KOPT-K1 (cell line): ENCODE data around the gene MGAT5.
A peak's percentile ranks its signal among the peaks of the same experiment; 100 is the strongest.

ENCODE experiments used
- H3K27ac ChIP-seq: fragments of 200-600 bp; sonication (generic); 2 replicates; pipeline ENCODE4 v1.5.1; 2016; ENCODE audit warnings: antibody characterized with exemption, mild to moderate bottlenecking, low read depth, low read length; ENCODE audit not compliant: poor library complexity, severe bottlenecking
- H3K36me3 ChIP-seq: fragments of 200-600 bp; sonication (generic); 2 replicates; pipeline ENCODE4 v1.5.1; 2017; ENCODE audit warnings: antibody characterized with exemption, mild to moderate bottlenecking, low read length, moderate library complexity; ENCODE audit not compliant: insufficient read depth
- H3K9me3 ChIP-seq: fragments of 200-600 bp; sonication (generic); 2 replicates; pipeline ENCODE4 v1.5.1; 2017; ENCODE audit warnings: antibody characterized with exemption, low read length, mild to moderate bottlenecking; ENCODE audit not compliant: insufficient read depth, poor library complexity, severe bottlenecking

Gene MGAT5

GRCh38 chr2:134308474-134309385 is 54.9 kb downstream of the MGAT5 start:
- Histone ChIP-seq H3K36me3 (no peaks in the 10 kb centered on the region), H3K27ac (no peak overlapping the region), H3K9me3 (no peaks in the 10 kb centered on the region)

- Histone ChIP-seq H3K27ac (no peak overlapping the region), H3K9me3 (no peaks in the 10 kb centered on the region), H3K36me3 (no peaks in the 10 kb centered on the region)
Observed at GRCh38 chr2:134310107-134311079, 56.5 kb downstream of the MGAT5 start.

- H3K27ac ChIP-seq: peak overlapping the region; percentile 22
- H3K9me3 ChIP-seq: no peaks in the 10 kb centered on the region
- no peaks in the 10 kb centered on the region for H3K36me3 ChIP-seq
Observed at GRCh38 chr2:134312482-134312881, 58.6 kb downstream of the MGAT5 start.

- Histone ChIP-seq H3K27ac (no peak overlapping the region), H3K9me3 (no peaks in the 10 kb centered on the region), H3K36me3 (no peaks in the 10 kb centered on the region)
Observed at GRCh38 chr2:134314202-134314601, 60.3 kb downstream of the MGAT5 start.

- Histone ChIP-seq H3K9me3 (no peaks in the 10 kb centered on the region), H3K27ac (no peak overlapping the region), H3K36me3 (no peaks in the 10 kb centered on the region)
Observed at GRCh38 chr2:134314681-134315368, 61.0 kb downstream of the MGAT5 start.

- Histone ChIP-seq H3K36me3 (no peaks in the 10 kb centered on the region), H3K9me3 (no peaks in the 10 kb centered on the region), H3K27ac (no peak overlapping the region)
Observed at GRCh38 chr2:134315471-134315870, 61.6 kb downstream of the MGAT5 start.

- Histone ChIP-seq H3K36me3 (no peaks in the 10 kb centered on the region), H3K9me3 (no peaks in the 10 kb centered on the region), H3K27ac (peak overlapping the region; percentile 68)
Observed at GRCh38 chr2:134319596-134320254, 65.9 kb downstream of the MGAT5 start.

- H3K27ac ChIP-seq: peak overlapping the region; percentile 68
- no peaks in the 10 kb centered on the region for H3K36me3 ChIP-seq
- no peaks in the 10 kb centered on the region for H3K9me3 ChIP-seq
Observed at GRCh38 chr2:134320930-134321329, 67.1 kb downstream of the MGAT5 start.

GRCh38 chr2:134323777-134324176 is 69.9 kb downstream of the MGAT5 start:
- Histone ChIP-seq H3K9me3 (no peaks in the 10 kb centered on the region), H3K27ac (no peak overlapping the region), H3K36me3 (no peaks in the 10 kb centered on the region)

GRCh38 chr2:134324430-134324829 is 70.6 kb downstream of the MGAT5 start:
- Histone ChIP-seq H3K9me3 (no peaks in the 10 kb centered on the region), H3K27ac (no peak overlapping the region), H3K36me3 (no peaks in the 10 kb centered on the region)

GRCh38 chr2:134324947-134325346 is 71.1 kb downstream of the MGAT5 start:
- Histone ChIP-seq H3K27ac (no peak overlapping the region), H3K36me3 (no peaks in the 10 kb centered on the region), H3K9me3 (no peaks in the 10 kb centered on the region)

- Histone ChIP-seq H3K36me3 (no peaks in the 10 kb centered on the region), H3K27ac (no peak overlapping the region)
Observed at GRCh38 chr2:134325696-134326095, 71.8 kb downstream of the MGAT5 start.

GRCh38 chr2:134327367-134327766 is 73.5 kb downstream of the MGAT5 start:
- Histone ChIP-seq H3K27ac (no peak overlapping the region), H3K36me3 (no peaks in the 10 kb centered on the region)

More at GRCh38 chr2:134325696-134326095, 71.8 kb downstream of the MGAT5 start:
- no peaks in the 10 kb centered on the region for H3K9me3 ChIP-seq

GRCh38 chr2:134331081-134331480 is 77.2 kb downstream of the MGAT5 start:
- peaks cover 7% of the 10 kb centered on the region for H3K9me3 ChIP-seq
- no peak overlapping the region for H3K27ac ChIP-seq
- no peaks in the 10 kb centered on the region for H3K36me3 ChIP-seq

More at GRCh38 chr2:134327367-134327766, 73.5 kb downstream of the MGAT5 start:
- H3K9me3 ChIP-seq: peaks cover 7% of the 10 kb centered on the region
